SK-N-SH treated with all-trans-retinoic acid at 6 μM for 48 hours (cell line): ENCODE data around the gene SLCO3A1.

ENCODE experiments used
- ATAC-seq: fragments of 200-7000 bp; cut with Tn5 transposase; 3 replicates; pipeline ENCODE4 v1.9.1; 2020; ENCODE audit warnings: mild to moderate bottlenecking, moderate library complexity
- ARNTL ChIP-seq: fragments of 450-650 bp; formaldehyde crosslinking; IDR thresholded peaks from 2 replicates; pipeline ENCODE4 v1.5.0; 2020; ENCODE audit warnings: low read depth, mild to moderate bottlenecking, moderate library complexity, borderline replicate concordance
- BACH2 ChIP-seq: fragments of 250-450 bp; sonication (Bioruptor Pico); IDR thresholded peaks from 2 replicates; pipeline ENCODE4 v1.9.0; 2021; ENCODE audit warnings: mild to moderate bottlenecking, borderline replicate concordance
- CSDC2 ChIP-seq: fragments of 250-450 bp; sonication (Bioruptor Pico); IDR thresholded peaks from 2 replicates; pipeline ENCODE4 v1.5.0; 2020; ENCODE audit warnings: mild to moderate bottlenecking, moderate library complexity
- ESRRG ChIP-seq: fragments of 250-450 bp; sonication (Bioruptor Pico); IDR thresholded peaks from 2 replicates; pipeline ENCODE4 v1.6.1; 2021; ENCODE audit warnings: mild to moderate bottlenecking
- GLIS3 ChIP-seq: fragments of 250-450 bp; sonication (Bioruptor Pico); IDR thresholded peaks from 2 replicates; pipeline ENCODE4 v1.5.0; 2020; ENCODE audit warnings: mild to moderate bottlenecking, moderate library complexity
- ISL1 ChIP-seq: fragments of 250-450 bp; sonication (Bioruptor Pico); IDR thresholded peaks from 2 replicates; pipeline ENCODE4 v2.1.2; 2022; ENCODE audit warnings: mild to moderate bottlenecking, moderate library complexity
- PPARA ChIP-seq: fragments of 250-450 bp; sonication (Bioruptor Pico); IDR thresholded peaks from 2 replicates; pipeline ENCODE4 v1.5.0; 2020; ENCODE audit warnings: mild to moderate bottlenecking, borderline replicate concordance
- RARB ChIP-seq: fragments of 250-450 bp; sonication (Bioruptor Pico); IDR thresholded peaks from 2 replicates; pipeline ENCODE4 v1.8.0; 2021; ENCODE audit warnings: mild to moderate bottlenecking, moderate library complexity
- SNAI2 ChIP-seq: fragments of 250-450 bp; sonication (Bioruptor Pico); IDR thresholded peaks from 2 replicates; pipeline ENCODE4 v1.5.0; 2020; ENCODE audit warnings: mild to moderate bottlenecking, moderate library complexity
- TCF4 ChIP-seq: fragments of 250-450 bp; sonication (Bioruptor Pico); IDR thresholded peaks from 2 replicates; pipeline ENCODE4 v1.8.0; 2021; ENCODE audit warnings: mild to moderate bottlenecking, moderate library complexity, borderline replicate concordance
- TOX ChIP-seq: fragments of 250-450 bp; sonication (Bioruptor Pico); IDR thresholded peaks from 2 replicates; pipeline ENCODE4 v1.8.0; 2021; ENCODE audit warnings: mild to moderate bottlenecking, moderate library complexity, borderline replicate concordance
- ZC3H10 ChIP-seq: fragments of 250-450 bp; sonication (Bioruptor Pico); IDR thresholded peaks from 2 replicates; pipeline ENCODE4 v1.5.1; 2021; ENCODE audit warnings: mild to moderate bottlenecking, moderate library complexity
- ZFP3 ChIP-seq: fragments of 250-450 bp; sonication (Bioruptor Pico); IDR thresholded peaks from 2 replicates; pipeline ENCODE4 v1.5.0; 2020; ENCODE audit warnings: mild to moderate bottlenecking, moderate library complexity
- ZFP30 ChIP-seq: fragments of 450-650 bp; formaldehyde crosslinking; IDR thresholded peaks from 2 replicates; pipeline ENCODE4 v1.5.0; 2022; ENCODE audit warnings: mild to moderate bottlenecking, moderate library complexity
- ZNF565 ChIP-seq: fragments of 450-650 bp; formaldehyde crosslinking; conservative IDR thresholded peaks from 2 replicates; pipeline ENCODE4 v1.5.0; 2020; ENCODE audit warnings: low read depth, mild to moderate bottlenecking, moderate library complexity
- ZNF70 ChIP-seq: fragments of 450-650 bp; formaldehyde crosslinking; IDR thresholded peaks from 2 replicates; pipeline ENCODE4 v1.5.0; 2020; ENCODE audit warnings: mild to moderate bottlenecking, moderate library complexity
- ZNF8 ChIP-seq: fragments of 450-650 bp; formaldehyde crosslinking; IDR thresholded peaks from 2 replicates; pipeline ENCODE4 v1.5.0; 2020; ENCODE audit warnings: mild to moderate bottlenecking, moderate library complexity
- TF ChIP-seq, protein P1 (sequence below): fragments of 250-450 bp; sonication (Bioruptor Pico); IDR thresholded peaks from 2 replicates; pipeline ENCODE4 v1.5.1; 2021; ENCODE audit warnings: mild to moderate bottlenecking, moderate library complexity
- TF ChIP-seq, protein P2 (sequence below): fragments of 250-450 bp; sonication (Bioruptor Pico); IDR thresholded peaks from 2 replicates; pipeline ENCODE4 v1.8.0; 2020; ENCODE audit warnings: mild to moderate bottlenecking, moderate library complexity, borderline replicate concordance
- TF ChIP-seq, protein P3 (sequence below): fragments of 250-450 bp; sonication (Bioruptor Pico); IDR thresholded peaks from 2 replicates; pipeline ENCODE4 v1.5.1; 2020; ENCODE audit warnings: low read depth, mild to moderate bottlenecking, moderate library complexity
- TF ChIP-seq, protein P4 (sequence below): fragments of 250-450 bp; sonication (Bioruptor Pico); IDR thresholded peaks from 2 replicates; pipeline ENCODE4 v1.8.0; 2021; ENCODE audit warnings: low read depth, mild to moderate bottlenecking, moderate library complexity, borderline replicate concordance
- TF ChIP-seq, protein P5 (sequence below): fragments of 250-450 bp; sonication (Bioruptor Pico); IDR thresholded peaks from 2 replicates; pipeline ENCODE4 v1.5.0; 2020; ENCODE audit warnings: mild to moderate bottlenecking, moderate library complexity

SLCO3A1 gene

DNA sequence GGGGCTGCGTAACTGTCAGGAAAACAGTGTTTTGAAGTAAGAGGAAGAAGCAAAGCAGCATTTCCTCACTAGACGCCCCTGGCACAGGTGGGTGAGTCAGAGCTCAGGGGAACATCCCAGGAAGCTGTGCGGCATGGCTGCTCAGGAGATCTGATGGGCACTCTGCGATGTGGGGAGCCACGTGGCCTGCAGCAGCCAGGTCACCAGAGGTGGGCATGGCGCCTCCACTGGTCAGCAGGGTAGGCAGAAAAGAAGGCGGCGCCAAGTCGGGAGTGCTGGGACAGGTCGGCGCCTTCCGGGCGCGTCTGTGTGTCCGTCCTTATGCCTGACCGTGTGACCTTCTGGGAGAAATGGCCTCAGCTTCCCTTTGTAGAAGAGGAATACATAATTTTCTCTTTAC, 290.3 kb downstream of the SLCO3A1 start:
- no peak for TF ChIP-seq ZNF70
- TF ChIP-seq BACH2, result no peak
- TF ChIP-seq ZNF8 (CRISPR knock-in tag), result no peak
- TF ChIP-seq, protein P1, sequence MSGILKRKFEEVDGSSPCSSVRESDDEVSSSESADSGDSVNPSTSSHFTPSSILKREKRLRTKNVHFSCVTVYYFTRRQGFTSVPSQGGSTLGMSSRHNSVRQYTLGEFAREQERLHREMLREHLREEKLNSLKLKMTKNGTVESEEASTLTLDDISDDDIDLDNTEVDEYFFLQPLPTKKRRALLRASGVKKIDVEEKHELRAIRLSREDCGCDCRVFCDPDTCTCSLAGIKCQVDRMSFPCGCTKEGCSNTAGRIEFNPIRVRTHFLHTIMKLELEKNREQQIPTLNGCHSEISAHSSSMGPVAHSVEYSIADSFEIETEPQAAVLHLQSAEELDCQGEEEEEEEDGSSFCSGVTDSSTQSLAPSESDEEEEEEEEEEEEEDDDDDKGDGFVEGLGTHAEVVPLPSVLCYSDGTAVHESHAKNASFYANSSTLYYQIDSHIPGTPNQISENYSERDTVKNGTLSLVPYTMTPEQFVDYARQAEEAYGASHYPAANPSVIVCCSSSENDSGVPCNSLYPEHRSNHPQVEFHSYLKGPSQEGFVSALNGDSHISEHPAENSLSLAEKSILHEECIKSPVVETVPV, result no peak
- no peak for TF ChIP-seq SNAI2 (CRISPR knock-in tag)
- TF ChIP-seq ZNF565 (CRISPR knock-in tag), result no peak
- TF ChIP-seq ESRRG (CRISPR knock-in tag), result no peak
- TF ChIP-seq TCF4 (CRISPR knock-in tag), result no peak
- TF ChIP-seq GLIS3 (CRISPR knock-in tag), result no peak
- TF ChIP-seq PPARA (CRISPR knock-in tag), result no peak
- TF ChIP-seq, protein P2, sequence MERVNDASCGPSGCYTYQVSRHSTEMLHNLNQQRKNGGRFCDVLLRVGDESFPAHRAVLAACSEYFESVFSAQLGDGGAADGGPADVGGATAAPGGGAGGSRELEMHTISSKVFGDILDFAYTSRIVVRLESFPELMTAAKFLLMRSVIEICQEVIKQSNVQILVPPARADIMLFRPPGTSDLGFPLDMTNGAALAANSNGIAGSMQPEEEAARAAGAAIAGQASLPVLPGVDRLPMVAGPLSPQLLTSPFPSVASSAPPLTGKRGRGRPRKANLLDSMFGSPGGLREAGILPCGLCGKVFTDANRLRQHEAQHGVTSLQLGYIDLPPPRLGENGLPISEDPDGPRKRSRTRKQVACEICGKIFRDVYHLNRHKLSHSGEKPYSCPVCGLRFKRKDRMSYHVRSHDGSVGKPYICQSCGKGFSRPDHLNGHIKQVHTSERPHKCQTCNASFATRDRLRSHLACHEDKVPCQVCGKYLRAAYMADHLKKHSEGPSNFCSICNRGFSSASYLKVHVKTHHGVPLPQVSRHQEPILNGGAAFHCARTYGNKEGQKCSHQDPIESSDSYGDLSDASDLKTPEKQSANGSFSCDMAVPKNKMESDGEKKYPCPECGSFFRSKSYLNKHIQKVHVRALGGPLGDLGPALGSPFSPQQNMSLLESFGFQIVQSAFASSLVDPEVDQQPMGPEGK (CRISPR knock-in tag), result no peak
- TF ChIP-seq, protein P3, sequence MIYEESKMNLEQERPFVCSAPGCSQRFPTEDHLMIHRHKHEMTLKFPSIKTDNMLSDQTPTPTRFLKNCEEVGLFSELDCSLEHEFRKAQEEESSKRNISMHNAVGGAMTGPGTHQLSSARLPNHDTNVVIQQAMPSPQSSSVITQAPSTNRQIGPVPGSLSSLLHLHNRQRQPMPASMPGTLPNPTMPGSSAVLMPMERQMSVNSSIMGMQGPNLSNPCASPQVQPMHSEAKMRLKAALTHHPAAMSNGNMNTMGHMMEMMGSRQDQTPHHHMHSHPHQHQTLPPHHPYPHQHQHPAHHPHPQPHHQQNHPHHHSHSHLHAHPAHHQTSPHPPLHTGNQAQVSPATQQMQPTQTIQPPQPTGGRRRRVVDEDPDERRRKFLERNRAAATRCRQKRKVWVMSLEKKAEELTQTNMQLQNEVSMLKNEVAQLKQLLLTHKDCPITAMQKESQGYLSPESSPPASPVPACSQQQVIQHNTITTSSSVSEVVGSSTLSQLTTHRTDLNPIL, result no peak
- TF ChIP-seq, protein P4, sequence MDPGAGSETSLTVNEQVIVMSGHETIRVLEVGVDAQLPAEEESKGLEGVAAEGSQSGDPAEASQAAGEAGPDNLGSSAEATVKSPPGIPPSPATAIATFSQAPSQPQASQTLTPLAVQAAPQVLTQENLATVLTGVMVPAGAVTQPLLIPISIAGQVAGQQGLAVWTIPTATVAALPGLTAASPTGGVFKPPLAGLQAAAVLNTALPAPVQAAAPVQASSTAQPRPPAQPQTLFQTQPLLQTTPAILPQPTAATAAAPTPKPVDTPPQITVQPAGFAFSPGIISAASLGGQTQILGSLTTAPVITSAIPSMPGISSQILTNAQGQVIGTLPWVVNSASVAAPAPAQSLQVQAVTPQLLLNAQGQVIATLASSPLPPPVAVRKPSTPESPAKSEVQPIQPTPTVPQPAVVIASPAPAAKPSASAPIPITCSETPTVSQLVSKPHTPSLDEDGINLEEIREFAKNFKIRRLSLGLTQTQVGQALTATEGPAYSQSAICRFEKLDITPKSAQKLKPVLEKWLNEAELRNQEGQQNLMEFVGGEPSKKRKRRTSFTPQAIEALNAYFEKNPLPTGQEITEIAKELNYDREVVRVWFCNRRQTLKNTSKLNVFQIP (CRISPR knock-in tag), result no peak
- TF ChIP-seq, all 23 proteins: peak for 0
- ATAC-seq, result no peak

DNA sequence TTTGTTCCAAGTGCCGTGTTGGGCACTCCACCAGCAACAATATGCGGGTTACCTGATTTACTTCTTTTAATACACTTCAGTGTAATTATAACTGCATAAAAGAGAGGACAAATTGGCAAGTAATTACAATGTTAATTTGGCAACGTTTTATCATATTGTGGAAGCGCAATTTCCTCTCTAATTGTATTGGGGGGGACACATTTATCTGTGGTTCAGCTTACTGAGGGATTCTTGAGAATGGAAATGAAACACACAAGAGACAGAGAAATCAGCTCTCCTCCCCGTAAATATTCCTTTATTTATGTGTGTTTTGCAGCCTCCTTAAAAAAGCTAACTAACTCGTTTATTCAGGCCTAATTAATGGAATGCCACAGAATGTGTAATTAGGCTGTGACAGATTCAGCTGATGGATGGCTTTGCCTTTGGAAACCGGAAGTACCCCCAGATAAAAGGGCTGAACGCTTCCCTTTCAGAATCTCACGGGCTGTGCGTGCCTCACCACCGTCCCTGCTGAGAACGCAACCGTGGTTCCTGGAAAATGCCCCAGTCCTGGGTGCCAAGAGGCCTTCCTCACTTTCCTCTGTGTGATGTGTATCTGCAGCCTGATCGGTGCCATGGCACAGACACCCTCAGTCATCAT, 293.1 kb downstream of the SLCO3A1 start:
- no peak for TF ChIP-seq ESRRG (CRISPR knock-in tag)
- TF ChIP-seq ZNF70, result no peak
- TF ChIP-seq SNAI2 (CRISPR knock-in tag), result no peak
- no peak for TF ChIP-seq RARB
- no peak for TF ChIP-seq ZNF8 (CRISPR knock-in tag)
- no peak for TF ChIP-seq ISL1 (CRISPR knock-in tag)
- TF ChIP-seq, protein P5, sequence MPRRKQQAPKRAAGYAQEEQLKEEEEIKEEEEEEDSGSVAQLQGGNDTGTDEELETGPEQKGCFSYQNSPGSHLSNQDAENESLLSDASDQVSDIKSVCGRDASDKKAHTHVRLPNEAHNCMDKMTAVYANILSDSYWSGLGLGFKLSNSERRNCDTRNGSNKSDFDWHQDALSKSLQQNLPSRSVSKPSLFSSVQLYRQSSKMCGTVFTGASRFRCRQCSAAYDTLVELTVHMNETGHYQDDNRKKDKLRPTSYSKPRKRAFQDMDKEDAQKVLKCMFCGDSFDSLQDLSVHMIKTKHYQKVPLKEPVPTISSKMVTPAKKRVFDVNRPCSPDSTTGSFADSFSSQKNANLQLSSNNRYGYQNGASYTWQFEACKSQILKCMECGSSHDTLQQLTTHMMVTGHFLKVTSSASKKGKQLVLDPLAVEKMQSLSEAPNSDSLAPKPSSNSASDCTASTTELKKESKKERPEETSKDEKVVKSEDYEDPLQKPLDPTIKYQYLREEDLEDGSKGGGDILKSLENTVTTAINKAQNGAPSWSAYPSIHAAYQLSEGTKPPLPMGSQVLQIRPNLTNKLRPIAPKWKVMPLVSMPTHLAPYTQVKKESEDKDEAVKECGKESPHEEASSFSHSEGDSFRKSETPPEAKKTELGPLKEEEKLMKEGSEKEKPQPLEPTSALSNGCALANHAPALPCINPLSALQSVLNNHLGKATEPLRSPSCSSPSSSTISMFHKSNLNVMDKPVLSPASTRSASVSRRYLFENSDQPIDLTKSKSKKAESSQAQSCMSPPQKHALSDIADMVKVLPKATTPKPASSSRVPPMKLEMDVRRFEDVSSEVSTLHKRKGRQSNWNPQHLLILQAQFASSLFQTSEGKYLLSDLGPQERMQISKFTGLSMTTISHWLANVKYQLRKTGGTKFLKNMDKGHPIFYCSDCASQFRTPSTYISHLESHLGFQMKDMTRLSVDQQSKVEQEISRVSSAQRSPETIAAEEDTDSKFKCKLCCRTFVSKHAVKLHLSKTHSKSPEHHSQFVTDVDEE, result no peak
- TF ChIP-seq, protein P1, result no peak
- TF ChIP-seq ZFP30 (CRISPR knock-in tag), result no peak
- TF ChIP-seq, protein P4 (CRISPR knock-in tag), result no peak
- no peak for TF ChIP-seq ARNTL (CRISPR knock-in tag)
- no peak for TF ChIP-seq ZNF565 (CRISPR knock-in tag)
- no peak for TF ChIP-seq PPARA (CRISPR knock-in tag)
- TF ChIP-seq ZFP3, result no peak
- TF ChIP-seq GLIS3 (CRISPR knock-in tag), result no peak
- TF ChIP-seq, protein P3, result no peak
- TF ChIP-seq, protein P2 (CRISPR knock-in tag), result no peak
- TF ChIP-seq CSDC2 (CRISPR knock-in tag), result no peak
- no peak for TF ChIP-seq ZC3H10 (CRISPR knock-in tag)
- TF ChIP-seq TOX (CRISPR knock-in tag), result no peak
- TF ChIP-seq, all 23 proteins: peak for 0
- no peak for ATAC-seq
